HEK293T (cell line): ENCODE data around the gene KCNH3.

Experiments used
- ELF4 ChIP-seq: fragments of 450-650 bp; IDR thresholded peaks from 2 replicates; pipeline ENCODE4 v1.6.1; 2017; ENCODE audit warnings: antibody characterized with exemption
- FOXK2 ChIP-seq: fragments of 450-650 bp; IDR thresholded peaks from 2 replicates; pipeline ENCODE4 v1.6.1; 2016; ENCODE audit warnings: mild to moderate bottlenecking
- SP1 ChIP-seq: fragments of 450-650 bp; IDR thresholded peaks from 2 replicates; pipeline ENCODE4 v1.6.1; 2017
- SUZ12 ChIP-seq: fragments of 450-650 bp; IDR thresholded peaks from 2 replicates; pipeline ENCODE4 v1.6.1; 2016; ENCODE audit warnings: mild to moderate bottlenecking
- ZNF384 ChIP-seq: fragments of 450-650 bp; IDR thresholded peaks from 2 replicates; pipeline ENCODE4 v1.6.1; 2016

DNA sequence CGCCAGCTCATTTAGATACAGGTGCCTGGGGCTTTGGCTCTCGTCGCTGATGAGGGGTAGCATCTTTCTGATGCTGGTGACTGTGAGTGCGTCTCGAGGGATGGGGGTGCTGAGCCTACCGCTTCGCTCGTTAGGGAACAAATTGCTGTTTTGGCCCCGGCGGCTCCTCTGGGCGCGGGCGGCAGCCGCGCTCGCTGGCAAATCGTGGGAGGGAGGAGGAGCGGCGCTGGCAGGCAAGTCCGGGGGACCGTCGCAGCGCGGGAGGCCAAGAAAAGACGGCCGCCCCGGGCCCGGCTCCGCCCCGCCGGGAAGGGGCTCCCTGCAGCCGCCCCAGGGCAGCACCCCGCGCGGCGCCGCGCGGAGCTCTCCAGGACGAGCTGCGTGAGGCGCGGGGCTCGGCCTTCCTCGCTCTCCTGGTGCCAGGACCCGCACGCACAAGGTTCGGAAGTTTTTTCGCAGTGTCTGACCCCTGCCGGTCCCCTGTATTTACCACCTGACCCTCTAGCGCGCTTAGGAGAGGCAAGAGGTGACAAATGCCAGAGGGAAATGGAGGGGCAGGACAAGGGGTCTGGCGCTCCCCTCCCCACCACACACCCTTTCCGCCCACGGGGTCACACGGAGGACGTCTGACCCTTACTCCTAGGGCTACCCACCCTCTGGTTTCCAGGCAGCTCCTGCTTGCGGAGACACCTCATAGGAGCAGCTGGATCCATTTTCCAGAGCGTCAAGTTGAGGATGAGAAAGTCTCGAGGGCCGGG is 899 bp upstream of the KCNH3 start:
- TF ChIP-seq FOXK2 (no peak), SUZ12 (no peak), ZNF384 (no peak), SP1 (no peak), ELF4 (no peak)
